Activated T-cell treated with anti-CD3 and anti-CD28 coated beads, Interleukin-2, amount 50 U/mL, for 48 hours (primary cell): ENCODE data around the gene ANKEF1.
"Not testable (repeated sequence)": the region's sequence is repeated elsewhere in the genome, so short reads cannot be mapped to it uniquely, and the experiment has no call there.

ENCODE experiments used
- DNase-seq, 2 experiments: peaks; one replicate each; pipeline ENCODE4 v3.0.0-alpha.2; 2020

ANKEF1 gene

DNA sequence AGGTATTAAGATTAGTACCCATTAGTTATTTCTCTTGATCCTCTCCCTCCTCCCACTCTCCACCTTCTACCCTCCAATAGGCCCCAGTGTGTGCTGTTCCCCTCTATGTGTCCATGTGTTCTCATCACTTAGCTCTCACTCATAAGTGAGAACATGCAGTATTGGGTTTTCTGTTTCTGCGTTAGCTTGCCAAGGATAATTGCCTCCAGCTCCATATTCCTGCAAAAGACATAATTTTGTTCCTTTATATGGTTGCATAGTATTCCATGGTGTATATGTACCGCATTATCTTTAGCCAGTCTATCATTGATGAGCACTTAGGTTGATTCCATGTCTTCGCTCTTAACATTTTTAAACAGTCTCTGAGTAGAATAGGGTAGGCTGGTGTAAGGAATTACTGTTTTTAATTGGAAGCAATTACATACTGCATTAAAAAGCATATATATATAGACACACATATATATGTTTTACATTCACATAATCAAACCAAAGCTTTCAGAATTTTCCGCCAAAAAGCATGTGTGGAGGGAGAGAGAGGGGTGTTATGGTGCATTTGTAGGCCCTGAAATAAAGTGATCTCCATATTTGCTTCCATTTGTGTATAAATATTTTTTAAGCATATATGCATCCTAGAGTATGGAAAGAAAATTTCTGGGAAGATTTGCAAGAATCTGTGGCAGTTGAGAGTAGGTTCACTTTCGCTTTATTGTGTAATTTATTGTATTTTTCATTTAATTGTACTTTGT is 709 bp upstream of the ANKEF1 start:
- DNase-seq = no peak

DNA sequence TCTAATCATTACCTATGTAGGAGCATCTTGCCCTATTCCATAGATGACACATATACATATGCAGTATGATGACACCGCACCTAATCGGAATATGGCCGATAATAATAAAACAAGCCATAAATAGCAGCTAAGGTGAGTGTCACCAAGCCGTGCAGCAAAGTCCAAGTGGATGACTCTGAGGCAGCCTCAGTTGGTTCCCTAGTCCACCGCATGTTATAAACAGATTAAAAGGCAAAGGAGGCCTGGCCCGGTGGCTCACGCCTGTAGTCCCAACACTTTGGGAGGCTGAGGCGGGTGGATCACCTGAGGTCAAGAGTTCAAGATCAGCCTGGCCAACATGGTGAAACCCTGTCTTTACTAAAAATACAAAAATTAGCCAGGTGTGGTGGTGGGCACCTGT is 1.5 kb downstream of the ANKEF1 start:
- not testable (repeated sequence) for DNase-seq

GRCh38 chr20:10040070-10040975 is 5.5 kb downstream of the ANKEF1 start:
- no peak for DNase-seq

GRCh38 chr20:10042086-10042485 is 7.3 kb downstream of the ANKEF1 start:
- DNase-seq = no peak

- DNase-seq = no peak
These were observed 12.6 kb downstream of the ANKEF1 start for GRCh38 chr20:10047427-10047826.

GRCh38 chr20:10051185-10051584 is 16.4 kb downstream of the ANKEF1 start:
- no peak for DNase-seq

DNA sequence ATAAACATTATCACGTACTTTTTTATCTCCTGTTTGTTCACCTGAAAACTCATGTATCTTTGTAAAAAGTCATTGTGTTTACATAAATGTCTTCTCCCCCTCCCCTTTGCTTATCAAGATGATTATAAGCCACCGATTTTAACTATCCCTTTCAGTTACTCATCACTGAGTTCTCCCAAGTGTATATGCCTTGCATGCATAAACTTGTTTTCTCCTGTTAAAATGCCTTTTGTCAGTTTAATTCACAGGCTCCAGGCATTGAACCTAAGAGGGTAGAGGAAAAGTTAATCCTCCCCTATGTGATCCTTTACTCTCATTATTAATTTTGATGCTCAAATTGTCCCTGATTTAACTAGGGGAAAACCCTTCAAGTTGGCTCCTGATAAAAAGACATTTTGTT is 24.2 kb downstream of the ANKEF1 start:
- DNase-seq = no peak

DNA sequence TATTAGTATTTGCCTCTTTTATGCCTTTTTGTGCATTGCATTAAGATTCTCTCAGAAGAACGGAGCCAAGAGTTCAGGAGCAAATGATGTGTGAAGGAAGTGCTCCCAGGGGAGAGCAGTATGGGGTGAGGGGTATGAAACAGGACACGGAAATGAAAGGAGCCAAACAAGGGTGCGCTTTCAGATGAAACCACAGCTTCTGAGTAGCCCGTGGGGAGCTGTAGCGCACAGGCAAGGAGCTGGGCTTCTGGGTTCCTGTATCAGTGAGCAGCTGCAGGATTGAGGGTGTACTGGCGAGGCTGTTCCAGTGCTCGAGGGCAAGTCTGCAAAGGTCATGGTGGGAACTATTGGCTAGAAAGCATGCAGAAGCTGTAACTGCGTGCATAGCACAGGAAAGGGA is 25.4 kb downstream of the ANKEF1 start:
- no peak for DNase-seq

- DNase-seq = no peak
These were observed 26.9 kb downstream of the ANKEF1 start for GRCh38 chr20:10061641-10062040.

- DNase-seq = no peak
These were observed 28.7 kb downstream of the ANKEF1 start for GRCh38 chr20:10063482-10063881.

GRCh38 chr20:10064611-10065010 is 29.8 kb downstream of the ANKEF1 start:
- no peak for DNase-seq

GRCh38 chr20:10065154-10065833 is 30.5 kb downstream of the ANKEF1 start:
- DNase-seq = no peak

- no peak for DNase-seq
These were observed 32.5 kb downstream of the ANKEF1 start for GRCh38 chr20:10067321-10067720.

DNA sequence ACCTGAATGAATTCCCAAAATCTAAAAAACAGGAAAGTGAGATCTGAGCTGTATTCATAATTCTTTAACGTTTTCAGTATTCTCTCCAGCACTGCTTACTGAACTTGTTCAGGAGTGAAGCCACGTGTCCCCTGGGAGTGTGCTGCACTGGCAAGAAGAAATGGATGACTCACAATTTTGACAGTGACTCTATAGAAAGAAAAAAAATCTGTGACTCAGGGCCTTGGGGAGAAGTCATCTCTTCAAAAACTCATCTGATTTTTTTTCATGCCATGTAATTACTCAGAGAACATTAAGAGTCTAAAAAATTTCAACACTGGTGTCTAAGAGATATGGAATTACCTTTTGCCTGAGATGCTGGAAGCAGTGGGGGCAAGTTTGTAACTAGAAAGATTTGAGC is 39.7 kb downstream of the ANKEF1 start:
- DNase-seq = no peak

DNA sequence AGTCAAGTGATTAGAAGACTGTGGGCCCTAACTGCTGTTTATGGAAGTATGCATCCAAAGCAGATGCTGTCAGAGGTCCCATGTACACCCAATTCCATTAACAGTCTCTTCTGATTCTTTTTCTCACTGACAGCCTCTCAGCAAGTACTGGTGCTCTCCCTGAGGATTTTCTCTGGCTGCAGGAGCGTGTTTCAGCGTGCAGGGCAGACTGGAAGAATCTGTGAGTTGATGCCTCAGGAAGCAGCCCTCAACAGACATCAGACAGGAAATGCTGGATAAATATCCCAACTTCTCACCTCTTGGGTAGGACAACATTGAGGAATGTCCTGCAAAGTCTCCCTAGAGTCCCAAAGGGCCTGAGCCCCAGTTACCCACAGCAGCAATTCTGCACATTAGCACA is 40.8 kb downstream of the ANKEF1 start:
- DNase-seq = no peak

GRCh38 chr20:10076126-10077080 is 41.6 kb downstream of the ANKEF1 start:
- DNase-seq = no peak

GRCh38 chr20:10077081-10077471 is 42.3 kb downstream of the ANKEF1 start:
- no peak for DNase-seq

DNA sequence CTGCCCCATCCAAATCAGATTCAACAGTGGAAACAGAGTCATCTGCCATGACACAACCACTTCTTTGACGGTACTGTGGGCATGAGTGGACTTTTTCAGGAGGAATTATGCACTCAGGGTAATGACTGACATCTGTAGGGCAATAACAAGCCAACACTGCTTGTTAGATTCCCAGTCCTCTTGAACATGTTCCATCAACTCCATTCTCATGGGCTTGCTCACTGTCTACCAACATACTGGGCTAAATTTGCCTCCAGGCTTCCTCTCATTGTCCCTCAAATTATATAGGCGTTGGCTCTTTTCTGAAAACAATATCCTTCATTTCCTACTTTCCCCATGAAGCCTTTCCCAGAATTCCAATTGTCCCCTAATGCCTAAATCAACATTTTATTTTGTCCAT is 43.1 kb downstream of the ANKEF1 start:
- DNase-seq = no peak

GRCh38 chr20:10078403-10078802 is 43.6 kb downstream of the ANKEF1 start:
- no peak for DNase-seq

DNA sequence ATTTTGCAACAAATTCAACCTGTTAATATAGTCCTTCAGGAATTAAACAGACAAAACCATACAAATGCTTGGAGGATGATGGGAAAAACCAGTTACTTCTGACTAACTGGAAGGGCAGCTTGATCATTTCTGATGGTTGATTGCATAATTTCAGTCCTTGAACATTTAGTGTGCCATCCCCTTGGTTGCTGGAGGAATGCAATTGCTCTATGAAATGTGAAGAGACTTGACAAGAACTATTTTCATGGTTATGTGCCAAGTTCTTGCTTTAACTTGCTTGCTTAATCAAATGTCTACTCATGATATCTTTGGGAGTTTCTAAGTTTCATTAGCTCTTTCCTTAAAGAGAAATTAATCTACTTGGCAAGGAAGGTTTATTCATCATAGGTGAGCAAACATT is 45.2 kb downstream of the ANKEF1 start:
- no peak for DNase-seq

DNA sequence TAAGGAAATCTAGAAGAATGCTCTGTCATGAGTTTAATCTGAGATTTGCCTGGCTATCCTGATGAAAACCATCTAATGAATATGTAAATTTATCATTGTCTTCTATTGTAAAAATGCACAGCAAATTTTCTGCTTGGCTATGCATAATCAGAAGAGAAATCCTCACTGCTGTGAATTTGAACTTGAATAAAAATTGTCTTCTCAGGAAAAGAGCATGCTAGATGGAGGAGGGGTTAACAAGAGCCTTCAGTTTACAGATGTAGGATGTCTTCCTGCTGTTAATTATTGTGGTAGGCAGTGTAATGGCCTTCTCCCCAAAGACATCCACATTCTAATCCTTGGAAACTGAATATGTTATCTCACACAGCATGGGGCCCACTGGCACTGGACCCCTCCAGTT is 45.8 kb downstream of the ANKEF1 start:
- no peak for DNase-seq

DNA sequence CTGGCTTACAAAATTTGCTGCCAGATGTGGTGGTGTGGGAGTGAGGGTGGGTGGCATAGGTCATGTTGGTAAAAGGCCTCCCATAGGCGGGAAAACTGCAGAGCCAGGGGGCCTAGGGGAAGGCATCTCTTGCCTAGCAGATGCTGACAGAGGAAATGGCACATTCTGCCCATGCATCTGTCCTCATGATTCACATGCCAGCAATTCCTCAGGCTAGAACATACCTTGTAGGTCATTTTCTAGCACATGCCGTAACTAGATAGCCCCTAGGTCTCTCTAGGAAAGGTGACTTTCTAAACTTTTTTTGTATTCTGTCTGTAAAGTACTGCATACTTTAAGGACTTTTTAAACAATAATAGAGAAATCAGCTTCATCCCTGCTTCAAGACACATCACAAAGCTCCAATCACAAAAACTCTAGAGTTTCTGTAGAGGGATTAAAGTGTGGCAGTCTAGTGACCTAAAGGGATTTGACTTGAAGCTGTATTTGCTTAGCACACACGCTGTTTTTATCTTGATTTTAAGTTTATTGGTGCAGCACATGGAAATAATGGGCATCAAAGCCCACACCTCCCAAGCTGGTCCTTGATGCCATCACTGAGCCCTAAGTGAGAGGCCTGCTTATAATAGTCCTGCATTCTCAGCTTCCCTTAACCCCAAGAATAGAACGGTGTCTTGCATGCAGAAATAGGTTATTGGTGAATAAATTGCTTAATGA is 55.2 kb downstream of the ANKEF1 start:
- DNase-seq = no peak
